Erythroblast (primary cell): ENCODE measurements around the gene ATP1A4.
A peak's percentile ranks its signal among the peaks of the same experiment; 100 is the strongest.

ENCODE experiments used
- DNase-seq, 2 experiments: peaks; one replicate each; lab custom pipeline; 2025; lab: John Stamatoyannopoulos, UW
- GATA1 ChIP-seq: IDR thresholded peaks from 2 replicates; pipeline ENCODE4 v1.6.1; 2011; ENCODE audit warnings: low read depth, mild to moderate bottlenecking, control low read depth, low read length, moderate library complexity
- POLR2A ChIP-seq: IDR thresholded peaks from 2 replicates; pipeline ENCODE4 v1.6.1; 2011; ENCODE audit warnings: mild to moderate bottlenecking, low read length

The ATP1A4 gene

GRCh38 chr1:160164121-160164520 lies 12.7 kb downstream of the ATP1A4 start:
- TF ChIP-seq GATA1 = no peak
- DNase-seq = no peak

GRCh38 chr1:160166166-160166868 lies 14.9 kb downstream of the ATP1A4 start:
- no peak for DNase-seq
- TF ChIP-seq POLR2A = no peak
- TF ChIP-seq GATA1 = no peak

- TF ChIP-seq POLR2A (no peak), GATA1 (no peak)
- DNase-seq = no peak
Measured at GRCh38 chr1:160167056-160167455, 15.7 kb downstream of the ATP1A4 start.

GRCh38 chr1:160167580-160167979 lies 16.2 kb downstream of the ATP1A4 start:
- no peak for DNase-seq
- no peak for TF ChIP-seq POLR2A
- TF ChIP-seq GATA1 = no peak

- no peak for TF ChIP-seq POLR2A
- DNase-seq = no peak
Measured at GRCh38 chr1:160168016-160168415, 16.6 kb downstream of the ATP1A4 start.

- TF ChIP-seq POLR2A (no peak), GATA1 (no peak)
- no peak for DNase-seq
Measured at GRCh38 chr1:160168609-160169369, 17.4 kb downstream of the ATP1A4 start.

GRCh38 chr1:160169553-160170399 lies 18.4 kb downstream of the ATP1A4 start:
- no peak for TF ChIP-seq GATA1
- TF ChIP-seq POLR2A = no peak
- no peak for DNase-seq

GRCh38 chr1:160171354-160171753 lies 20.0 kb downstream of the ATP1A4 start:
- TF ChIP-seq GATA1 = no peak
- no peak for TF ChIP-seq POLR2A
- no peak for DNase-seq

- no peak for DNase-seq
- TF ChIP-seq POLR2A (no peak), GATA1 (no peak)
Measured at GRCh38 chr1:160171980-160172379, 20.6 kb downstream of the ATP1A4 start.

- no peak for TF ChIP-seq POLR2A
- TF ChIP-seq GATA1 = no peak
- no peak for DNase-seq
Measured at GRCh38 chr1:160177231-160177630, 25.8 kb downstream of the ATP1A4 start.

- DNase-seq = no peak
- TF ChIP-seq POLR2A = no peak
- TF ChIP-seq GATA1 = no peak
Measured at GRCh38 chr1:160177667-160178066, 26.3 kb downstream of the ATP1A4 start.

- no peak for DNase-seq
- no peak for TF ChIP-seq POLR2A
- TF ChIP-seq GATA1 = no peak
Measured at GRCh38 chr1:160178731-160179130, 27.3 kb downstream of the ATP1A4 start.

GRCh38 chr1:160179336-160179735 lies 27.9 kb downstream of the ATP1A4 start:
- peak; percentile 34 to 62 for DNase-seq
- TF ChIP-seq GATA1 = no peak
- TF ChIP-seq POLR2A = no peak

GRCh38 chr1:160186246-160186645 lies 34.8 kb downstream of the ATP1A4 start:
- TF ChIP-seq POLR2A = no peak
- TF ChIP-seq GATA1 = no peak
- DNase-seq = no peak
